ENCODE data around the gene GLIS2. TPM values are rescaled to one million over a fixed set of nuclear protein-coding genes. Genes with fewer than 3 reads are reported as not detected.

GLIS2 gene
- total and polyA plus RNA-seq, 2 donors (not counting 1 experiment from before 2014, with no cell fraction given) = 4.0 to 6.0 TPM

GRCh38 chr16:4351880-4352279 lies 36.0 kb downstream of the GLIS2 start:
- Histone ChIP-seq H3K9me3 (ENCODE audit: control insufficient read depth, insufficient read depth, low read depth, low read length) (no peaks in the 10 kb centered on the region), H3K4me1 (ENCODE audit: control insufficient read depth, extremely low read depth, insufficient read depth, low read length) (peaks cover 4% of the 10 kb centered on the region), H3K79me2 (ENCODE audit: control insufficient read depth, insufficient read depth, low read length) (peaks cover 32% of the 10 kb centered on the region), H2AFZ (ENCODE audit: low read length) (no peak overlapping the region), H4K20me1 (ENCODE audit: control insufficient read depth, extremely low read depth, insufficient read depth, low read length) (no peaks in the 10 kb centered on the region), H3K27me3 (ENCODE audit: control insufficient read depth, insufficient read depth, low read length) (no peaks in the 10 kb centered on the region), H3K9ac (ENCODE audit: insufficient read depth, low read length) (no peak overlapping the region), H3K36me3 (ENCODE audit: control insufficient read depth, insufficient read depth, low read length) (peaks cover 2% of the 10 kb centered on the region), H3K27ac (ENCODE audit: insufficient read depth, low read length) (peak overlapping the region; percentile 32), H3K4me2 (ENCODE audit: extremely low read depth, insufficient read depth, low read length) (peak overlapping the region; percentile 68), H3K4me3 (replicated peaks in 1 of 4; ENCODE audit: control extremely low read depth in 1 of 4, insufficient read depth in 1 of 4, low read depth in 3 of 4, low read length in 4 of 4) (no peak overlapping the region)
- peak in 1 of 2 donors; percentile 63 for DNase-seq (ENCODE audit: low read depth in 2 of 2)
- TF ChIP-seq, protein P1, sequence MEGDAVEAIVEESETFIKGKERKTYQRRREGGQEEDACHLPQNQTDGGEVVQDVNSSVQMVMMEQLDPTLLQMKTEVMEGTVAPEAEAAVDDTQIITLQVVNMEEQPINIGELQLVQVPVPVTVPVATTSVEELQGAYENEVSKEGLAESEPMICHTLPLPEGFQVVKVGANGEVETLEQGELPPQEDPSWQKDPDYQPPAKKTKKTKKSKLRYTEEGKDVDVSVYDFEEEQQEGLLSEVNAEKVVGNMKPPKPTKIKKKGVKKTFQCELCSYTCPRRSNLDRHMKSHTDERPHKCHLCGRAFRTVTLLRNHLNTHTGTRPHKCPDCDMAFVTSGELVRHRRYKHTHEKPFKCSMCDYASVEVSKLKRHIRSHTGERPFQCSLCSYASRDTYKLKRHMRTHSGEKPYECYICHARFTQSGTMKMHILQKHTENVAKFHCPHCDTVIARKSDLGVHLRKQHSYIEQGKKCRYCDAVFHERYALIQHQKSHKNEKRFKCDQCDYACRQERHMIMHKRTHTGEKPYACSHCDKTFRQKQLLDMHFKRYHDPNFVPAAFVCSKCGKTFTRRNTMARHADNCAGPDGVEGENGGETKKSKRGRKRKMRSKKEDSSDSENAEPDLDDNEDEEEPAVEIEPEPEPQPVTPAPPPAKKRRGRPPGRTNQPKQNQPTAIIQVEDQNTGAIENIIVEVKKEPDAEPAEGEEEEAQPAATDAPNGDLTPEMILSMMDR (conservative IDR thresholded peaks at IDR 0.05 in 1 of 2, IDR thresholded peaks at IDR 0.05 in 1 of 2; ENCODE audit: low read depth in 1 of 2, low read length in 2 of 2) = no peak
- TF ChIP-seq EZH2 (IDR thresholded peaks at IDR 0.05; ENCODE audit: low read length, missing control alignments) = no peak

DNA sequence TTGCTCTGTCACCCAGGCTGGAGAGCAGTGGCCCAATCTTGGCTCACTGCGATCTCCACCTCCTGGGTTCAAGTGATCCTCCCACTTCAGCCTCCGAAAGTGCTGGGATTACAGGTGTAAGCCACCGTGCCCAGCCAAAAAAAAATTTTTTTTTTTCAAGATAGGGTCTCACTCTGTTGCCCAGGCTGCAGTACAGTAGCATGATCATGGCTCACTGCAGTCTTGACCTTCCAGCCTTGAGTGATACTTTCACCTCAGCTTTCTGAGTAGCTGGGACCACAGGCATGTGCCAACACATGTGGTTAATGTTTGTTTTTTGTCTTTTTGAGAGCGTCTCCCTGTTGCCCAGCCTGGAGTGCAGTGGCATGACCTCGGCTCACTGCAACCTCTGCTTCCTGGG lies 37.0 kb downstream of the GLIS2 start:
- H3K4me3 ChIP-seq (replicated peaks in 1 of 4; ENCODE audit: control extremely low read depth in 1 of 4, insufficient read depth in 1 of 4, low read depth in 3 of 4, low read length in 4 of 4) = no peak overlapping the region
- peaks cover 3% of the 10 kb centered on the region for H3K36me3 ChIP-seq (ENCODE audit: control insufficient read depth, insufficient read depth, low read length)
- peaks cover 4% of the 10 kb centered on the region for H3K4me1 ChIP-seq (ENCODE audit: control insufficient read depth, extremely low read depth, insufficient read depth, low read length)
- H3K9ac ChIP-seq (ENCODE audit: insufficient read depth, low read length) = no peak overlapping the region
- no peak overlapping the region for H2AFZ ChIP-seq (ENCODE audit: low read length)
- H3K27ac ChIP-seq (ENCODE audit: insufficient read depth, low read length) = no peak overlapping the region
- no peak for DNase-seq (ENCODE audit: low read depth in 2 of 2)
- TF ChIP-seq, protein P1 (conservative IDR thresholded peaks at IDR 0.05 in 1 of 2, IDR thresholded peaks at IDR 0.05 in 1 of 2; ENCODE audit: low read depth in 1 of 2, low read length in 2 of 2) = no peak
- no peak for TF ChIP-seq EZH2 (IDR thresholded peaks at IDR 0.05; ENCODE audit: low read length, missing control alignments)
- H3K4me2 ChIP-seq (ENCODE audit: extremely low read depth, insufficient read depth, low read length) = no peak overlapping the region
- H3K27me3 ChIP-seq (ENCODE audit: control insufficient read depth, insufficient read depth, low read length) = no peaks in the 10 kb centered on the region
- H3K79me2 ChIP-seq (ENCODE audit: control insufficient read depth, insufficient read depth, low read length) = peaks cover 23% of the 10 kb centered on the region
- no peaks in the 10 kb centered on the region for H4K20me1 ChIP-seq (ENCODE audit: control insufficient read depth, extremely low read depth, insufficient read depth, low read length)
- H3K9me3 ChIP-seq (ENCODE audit: control insufficient read depth, insufficient read depth, low read depth, low read length) = no peaks in the 10 kb centered on the region

- peaks cover 17% of the 10 kb centered on the region for H3K79me2 ChIP-seq (ENCODE audit: control insufficient read depth, insufficient read depth, low read length)
- peaks cover 2% of the 10 kb centered on the region for H3K36me3 ChIP-seq (ENCODE audit: control insufficient read depth, insufficient read depth, low read length)
- no peaks in the 10 kb centered on the region for H3K27me3 ChIP-seq (ENCODE audit: control insufficient read depth, insufficient read depth, low read length)
- H3K4me2 ChIP-seq (ENCODE audit: extremely low read depth, insufficient read depth, low read length) = no peak overlapping the region
- no peak for DNase-seq (ENCODE audit: low read depth in 2 of 2)
- TF ChIP-seq EZH2 (IDR thresholded peaks at IDR 0.05; ENCODE audit: low read length, missing control alignments) = no peak
- TF ChIP-seq, protein P1 (conservative IDR thresholded peaks at IDR 0.05 in 1 of 2, IDR thresholded peaks at IDR 0.05 in 1 of 2; ENCODE audit: low read depth in 1 of 2, low read length in 2 of 2) = no peak
- peaks cover 4% of the 10 kb centered on the region for H3K4me1 ChIP-seq (ENCODE audit: control insufficient read depth, extremely low read depth, insufficient read depth, low read length)
- H3K9me3 ChIP-seq (ENCODE audit: control insufficient read depth, insufficient read depth, low read depth, low read length) = no peaks in the 10 kb centered on the region
- no peaks in the 10 kb centered on the region for H4K20me1 ChIP-seq (ENCODE audit: control insufficient read depth, extremely low read depth, insufficient read depth, low read length)
- H3K9ac ChIP-seq (ENCODE audit: insufficient read depth, low read length) = no peak overlapping the region
- no peak overlapping the region for H3K4me3 ChIP-seq (replicated peaks in 1 of 4; ENCODE audit: control extremely low read depth in 1 of 4, insufficient read depth in 1 of 4, low read depth in 3 of 4, low read length in 4 of 4)
- no peak overlapping the region for H3K27ac ChIP-seq (ENCODE audit: insufficient read depth, low read length)
- no peak overlapping the region for H2AFZ ChIP-seq (ENCODE audit: low read length)
These were observed 37.8 kb downstream of the GLIS2 start for GRCh38 chr16:4353675-4354074.

All from fibroblast of lung (primary cell).